ENCODE data around the gene CFAP74. TPM values are rescaled to one million over a fixed set of nuclear protein-coding genes. Genes with fewer than 3 reads are reported as not detected.
"Not testable (repeated sequence)": the region's sequence is repeated elsewhere in the genome, so short reads cannot be mapped to it uniquely, and the experiment has no call there.

CFAP74 gene
- total RNA-seq, 3 donors from 2014 or later (not counting 1 experiment from before 2014, with no cell fraction given) = not detected

DNA sequence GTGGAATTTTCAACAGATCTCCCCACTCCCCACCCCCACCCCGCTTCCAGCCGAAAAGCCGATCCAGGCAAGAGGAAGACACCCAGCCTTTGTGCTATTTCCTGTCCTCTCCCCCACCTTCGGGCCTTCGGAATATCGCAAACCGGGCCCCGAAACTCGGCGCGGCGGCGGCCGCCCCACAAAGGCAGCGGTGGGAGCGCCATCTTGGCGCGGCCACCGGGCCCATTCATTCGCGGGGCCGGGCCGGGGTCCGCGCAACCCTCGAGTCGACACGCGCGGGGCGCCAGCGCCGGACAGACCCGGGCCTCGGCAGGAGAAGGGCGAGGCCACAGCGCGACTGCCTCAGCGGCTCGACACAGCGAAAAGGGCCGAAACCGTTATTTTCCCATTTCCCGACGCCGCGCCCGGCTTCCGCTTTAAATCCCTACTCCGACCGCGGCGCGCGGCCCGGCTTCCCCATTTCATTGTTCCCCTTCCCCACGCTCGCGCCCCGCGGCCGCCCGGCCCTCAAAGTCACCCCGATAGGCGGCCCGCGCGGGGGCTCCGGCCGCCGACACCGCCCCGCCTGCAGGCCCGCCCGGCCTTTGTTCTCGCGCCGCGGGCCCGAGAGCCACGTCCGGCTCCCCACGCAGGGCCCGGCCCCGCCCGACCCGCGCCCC lies 113.6 kb downstream of the CFAP74 start:
- WGBS (ENCODE audit: insufficient coverage) = under 1% methylated on average over 88 of the region's 88 CpGs
- Histone ChIP-seq H3K9me3 (ENCODE audit: control insufficient read depth, insufficient read depth, low read length) (no peaks in the 10 kb centered on the region), H3K4me1 (ENCODE audit: control insufficient read depth, insufficient read depth, low read length) (peaks cover 63% of the 10 kb centered on the region), H3K27ac (ENCODE audit: low read length) (peak overlapping the region; percentile 93), H3K36me3 (ENCODE audit: control insufficient read depth, insufficient read depth, low read length) (no peaks in the 10 kb centered on the region), H3K4me3 (ENCODE audit: low read length) (peak overlapping the region; percentile 73), H3K27me3 (ENCODE audit: control insufficient read depth, insufficient read depth, low read length) (no peaks in the 10 kb centered on the region)
- no peaks in the 10 kb centered on the region for H3K27me3 Mint-ChIP-seq (ENCODE audit: low read depth in 2 of 2)
- intact Hi-C loops (cut with micrococcal nuclease) = loop anchor here (5.0 kb wide), 1 partner anchor 108 kb away; no protein-coding TSS in a partner anchor
- peak; percentile 52 to 65 for DNase-seq
- no peaks in the 10 kb centered on the region for H3K36me3 Mint-ChIP-seq
- peak overlapping the region; percentile 80 to 81 for H3K27ac Mint-ChIP-seq
- peak; percentile 39 to 53 (median 41) for ATAC-seq
- H3K4me3 Mint-ChIP-seq = peak overlapping the region; percentile 84
- peaks cover 43 to 56% of the 10 kb centered on the region in 2 donors for H3K4me1 Mint-ChIP-seq
- H3K9me3 Mint-ChIP-seq = no peaks in the 10 kb centered on the region
- TF ChIP-seq, protein P1, sequence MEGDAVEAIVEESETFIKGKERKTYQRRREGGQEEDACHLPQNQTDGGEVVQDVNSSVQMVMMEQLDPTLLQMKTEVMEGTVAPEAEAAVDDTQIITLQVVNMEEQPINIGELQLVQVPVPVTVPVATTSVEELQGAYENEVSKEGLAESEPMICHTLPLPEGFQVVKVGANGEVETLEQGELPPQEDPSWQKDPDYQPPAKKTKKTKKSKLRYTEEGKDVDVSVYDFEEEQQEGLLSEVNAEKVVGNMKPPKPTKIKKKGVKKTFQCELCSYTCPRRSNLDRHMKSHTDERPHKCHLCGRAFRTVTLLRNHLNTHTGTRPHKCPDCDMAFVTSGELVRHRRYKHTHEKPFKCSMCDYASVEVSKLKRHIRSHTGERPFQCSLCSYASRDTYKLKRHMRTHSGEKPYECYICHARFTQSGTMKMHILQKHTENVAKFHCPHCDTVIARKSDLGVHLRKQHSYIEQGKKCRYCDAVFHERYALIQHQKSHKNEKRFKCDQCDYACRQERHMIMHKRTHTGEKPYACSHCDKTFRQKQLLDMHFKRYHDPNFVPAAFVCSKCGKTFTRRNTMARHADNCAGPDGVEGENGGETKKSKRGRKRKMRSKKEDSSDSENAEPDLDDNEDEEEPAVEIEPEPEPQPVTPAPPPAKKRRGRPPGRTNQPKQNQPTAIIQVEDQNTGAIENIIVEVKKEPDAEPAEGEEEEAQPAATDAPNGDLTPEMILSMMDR (IDR thresholded peaks at IDR 0.05) = no peak

DNA sequence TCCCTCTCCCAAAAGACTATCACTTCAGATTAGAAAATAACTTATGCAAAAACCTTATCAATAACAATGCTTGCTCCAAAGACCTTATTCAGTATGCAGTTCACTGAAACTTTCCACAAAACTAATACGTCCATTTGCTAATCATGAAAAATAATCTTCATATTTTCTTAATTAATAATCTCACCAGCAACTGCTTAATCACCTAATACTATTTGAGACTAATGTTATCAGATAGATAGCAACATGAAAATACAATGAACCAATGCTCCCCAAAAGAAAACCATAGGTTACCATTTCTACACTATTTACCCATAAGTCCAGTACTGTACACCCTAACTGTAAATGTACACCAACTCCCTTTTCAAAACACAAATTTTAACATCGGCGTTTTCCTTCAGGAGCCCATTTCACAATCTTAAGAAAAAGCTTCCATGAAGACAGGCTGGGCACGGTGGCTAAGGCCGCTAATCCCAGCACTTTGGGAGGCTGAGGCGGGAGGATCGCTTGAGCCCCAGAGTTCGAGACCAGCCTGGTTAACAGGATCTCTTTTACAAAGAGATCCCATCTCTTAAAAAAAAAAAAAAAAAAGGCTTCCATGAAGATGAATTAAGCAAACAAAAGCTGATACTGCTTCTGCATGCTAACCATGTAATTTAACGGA lies 114.4 kb downstream of the CFAP74 start:
- Mint-ChIP-seq H3K4me3 (peak overlapping the region; percentile 84), H3K27me3 (ENCODE audit: low read depth in 2 of 2) (no peaks in the 10 kb centered on the region), H3K4me1 (peaks cover 40 to 49% of the 10 kb centered on the region in 2 donors), H3K36me3 (no peaks in the 10 kb centered on the region), H3K27ac (peak overlapping the region; percentile 80 to 81), H3K9me3 (no peaks in the 10 kb centered on the region)
- Histone ChIP-seq H3K9me3 (ENCODE audit: control insufficient read depth, insufficient read depth, low read length) (no peaks in the 10 kb centered on the region), H3K27me3 (ENCODE audit: control insufficient read depth, insufficient read depth, low read length) (no peaks in the 10 kb centered on the region), H3K36me3 (ENCODE audit: control insufficient read depth, insufficient read depth, low read length) (no peaks in the 10 kb centered on the region), H3K4me1 (ENCODE audit: control insufficient read depth, insufficient read depth, low read length) (peaks cover 56% of the 10 kb centered on the region), H3K27ac (ENCODE audit: low read length) (peak overlapping the region; percentile 93), H3K4me3 (ENCODE audit: low read length) (peak overlapping the region; percentile 73)
- intact Hi-C loops (cut with micrococcal nuclease) = loop anchor here (5.0 kb wide), 1 partner anchor 107 kb away; no protein-coding TSS in a partner anchor
- ATAC-seq = no peak
- TF ChIP-seq, protein P1 (IDR thresholded peaks at IDR 0.05) = no peak
- WGBS (ENCODE audit: insufficient coverage) = 9% methylated on average over 9 of the region's 9 CpGs
- DNase-seq = no peak

DNA sequence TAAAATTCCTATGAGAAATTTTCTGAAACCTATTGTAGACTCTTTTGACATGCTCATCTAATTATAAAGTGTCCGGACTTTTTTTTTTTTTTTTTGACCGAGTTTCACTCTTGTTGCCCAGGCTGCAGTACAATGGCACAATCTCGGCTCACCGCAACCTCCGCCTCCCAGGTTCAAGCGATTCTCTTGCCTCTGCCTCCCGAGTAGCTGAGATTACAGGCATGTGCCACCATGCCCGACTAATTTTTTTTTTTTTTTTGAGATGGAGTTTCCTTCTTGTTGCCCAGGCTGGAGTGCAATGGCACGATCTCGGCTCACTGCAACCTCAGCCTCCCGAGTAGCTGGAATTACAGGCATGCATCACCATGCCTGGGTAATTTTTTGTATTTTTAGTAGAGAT lies 119.7 kb downstream of the CFAP74 start:
- not testable (repeated sequence) for H3K27me3 Mint-ChIP-seq (ENCODE audit: low read depth in 2 of 2); H3K36me3 Mint-ChIP-seq; ATAC-seq; H3K27me3 ChIP-seq (ENCODE audit: control insufficient read depth, insufficient read depth, low read length); H3K9me3 Mint-ChIP-seq; H3K27ac ChIP-seq (ENCODE audit: low read length); DNase-seq; H3K4me3 ChIP-seq (ENCODE audit: low read length); H3K9me3 ChIP-seq (ENCODE audit: control insufficient read depth, insufficient read depth, low read length); H3K36me3 ChIP-seq (ENCODE audit: control insufficient read depth, insufficient read depth, low read length)
- 82% methylated on average over 11 of the region's 11 CpGs for WGBS (ENCODE audit: insufficient coverage)
- peaks cover 69 to 70% of the 10 kb centered on the region in 2 donors for H3K4me1 Mint-ChIP-seq
- peaks cover 75% of the 10 kb centered on the region for H3K4me1 ChIP-seq (ENCODE audit: control insufficient read depth, insufficient read depth, low read length)
- intact Hi-C loops (cut with micrococcal nuclease) = loop anchor here (5.0 kb wide), 1 partner anchor 37 kb away; no protein-coding TSS in a partner anchor
- peak overlapping the region; percentile 28 for H3K4me3 Mint-ChIP-seq
- peak overlapping the region; percentile 71 to 86 for H3K27ac Mint-ChIP-seq
